GM19240 (cell line): ENCODE measurements around the gene RAB3C.
"Not testable (repeated sequence)": the region's sequence is repeated elsewhere in the genome, so short reads cannot be mapped to it uniquely, and the experiment has no call there.

ENCODE experiments used
- DNase-seq: peaks from one replicate; pipeline ENCODE4 v3.0.0; 2011; ENCODE audit warnings: low spot score; ENCODE audit not compliant: insufficient read length

Gene RAB3C, protein sequence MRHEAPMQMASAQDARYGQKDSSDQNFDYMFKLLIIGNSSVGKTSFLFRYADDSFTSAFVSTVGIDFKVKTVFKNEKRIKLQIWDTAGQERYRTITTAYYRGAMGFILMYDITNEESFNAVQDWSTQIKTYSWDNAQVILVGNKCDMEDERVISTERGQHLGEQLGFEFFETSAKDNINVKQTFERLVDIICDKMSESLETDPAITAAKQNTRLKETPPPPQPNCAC

DNA sequence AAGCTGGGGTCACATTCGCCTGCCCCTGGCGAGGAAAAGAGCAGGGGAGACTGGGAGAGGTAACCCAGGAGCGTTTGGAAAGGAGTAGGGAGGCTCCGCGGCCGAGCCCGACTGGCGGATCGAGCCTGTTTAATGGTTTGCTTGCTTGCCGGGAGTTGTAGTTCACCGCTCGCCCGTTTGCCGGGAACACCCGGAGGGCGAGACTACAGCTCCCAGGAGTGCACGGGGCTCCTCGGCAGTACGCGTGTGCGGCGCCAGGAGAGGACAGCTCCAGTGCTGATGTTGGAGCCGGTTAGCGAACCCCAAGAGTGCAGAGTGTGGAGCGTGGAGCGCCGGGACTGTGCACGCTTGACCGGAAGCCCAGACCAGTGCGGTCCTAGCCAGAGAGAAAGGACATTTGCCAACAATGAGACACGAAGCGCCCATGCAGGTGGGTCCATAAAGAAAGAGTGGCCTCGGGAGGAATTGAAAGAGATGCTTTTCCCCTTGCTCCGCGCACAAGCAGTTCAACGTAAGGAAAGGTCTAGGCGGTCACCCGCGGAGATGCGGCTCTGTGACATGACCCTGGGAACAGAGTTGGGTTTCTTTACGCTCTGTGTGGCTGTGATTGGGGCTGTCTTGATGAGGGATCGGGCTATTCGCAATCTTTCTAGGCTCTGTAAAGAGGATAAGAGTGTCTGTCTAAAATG, at the start of gene RAB3C:
TSS of gene RAB3C (plus strand) at position 273 of the 689 bp plus-strand sequence. CDS start at position 407, 134 bp downstream.
- DNase-seq = peak; percentile 52

DNA sequence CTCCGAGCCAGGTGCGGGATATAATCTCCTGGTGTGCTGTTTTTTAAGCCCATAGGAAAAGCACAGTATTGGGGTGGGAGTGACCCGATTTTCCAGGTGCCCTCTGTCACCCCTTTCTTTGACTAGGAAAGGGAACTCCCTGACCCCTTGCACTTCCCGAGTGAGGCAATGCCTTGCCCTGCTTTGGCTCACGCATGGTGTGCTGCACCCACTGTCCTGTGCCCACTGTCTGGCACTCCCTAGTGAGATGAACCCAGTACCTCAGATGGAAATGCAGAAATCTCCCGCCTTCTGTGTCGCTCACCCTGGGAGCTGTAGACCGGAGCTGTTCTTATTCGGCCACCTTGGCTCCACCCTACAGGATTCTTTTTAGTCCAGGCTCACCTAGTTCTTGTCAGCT, 40.9 kb upstream of the RAB3C start:
- not testable (repeated sequence) for DNase-seq

DNA sequence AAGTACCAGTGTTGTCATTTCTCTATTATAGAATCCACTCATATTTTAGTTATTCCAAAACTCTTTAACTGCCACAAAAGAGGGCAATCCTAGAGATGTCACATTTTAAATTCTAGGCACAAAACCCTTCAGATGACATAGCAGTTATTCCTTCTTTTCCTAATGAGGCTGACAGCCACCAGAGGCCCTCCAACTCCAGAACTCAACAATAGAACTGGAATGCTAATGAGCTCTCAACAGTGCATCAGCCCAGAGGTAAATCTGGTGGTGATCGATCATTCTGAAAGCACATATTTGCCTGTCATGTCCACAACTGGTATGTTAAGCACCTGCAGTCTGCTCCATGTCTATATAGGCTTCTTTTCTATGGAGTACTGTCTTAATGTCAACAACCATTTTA, 40.2 kb upstream of the RAB3C start:
- no peak for DNase-seq

DNA sequence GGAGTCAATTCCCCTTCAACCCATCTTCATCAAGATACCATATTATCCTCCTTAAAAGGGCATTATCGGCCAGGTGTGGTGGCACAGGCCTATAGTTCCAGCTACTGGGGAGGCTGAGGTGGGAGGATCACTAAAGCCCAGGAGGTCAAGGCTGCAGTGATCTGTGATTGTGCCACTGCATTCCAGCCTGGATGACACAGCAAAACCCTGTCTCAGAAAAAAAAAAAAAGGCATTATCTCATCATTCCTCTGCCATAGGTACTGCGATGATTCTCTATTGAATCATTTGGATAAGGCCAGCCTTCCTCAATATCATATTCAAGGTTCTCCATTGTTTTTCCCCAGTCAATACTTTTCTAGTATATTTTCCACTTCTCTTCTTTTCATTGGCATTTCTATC, 39.2 kb upstream of the RAB3C start:
- no peak for DNase-seq

DNA sequence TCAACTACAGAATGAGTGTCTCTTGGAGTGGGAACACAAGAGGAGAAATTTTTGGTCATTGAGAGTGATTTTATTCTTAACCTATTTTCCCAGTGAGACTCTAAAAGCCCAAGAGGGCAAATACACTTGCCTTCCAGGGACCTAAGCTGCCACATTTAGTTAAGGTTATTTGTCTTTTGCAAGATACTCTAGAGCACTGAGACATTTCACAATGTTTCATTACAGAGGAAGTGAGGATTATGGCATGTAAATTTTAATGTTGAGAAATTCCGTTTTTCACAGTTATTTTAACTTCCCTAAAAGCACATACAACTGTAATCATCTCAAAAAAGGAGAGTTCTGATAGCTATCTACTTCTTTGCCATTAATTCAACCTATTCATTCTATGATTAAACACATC, 38.7 kb upstream of the RAB3C start:
- no peak for DNase-seq

DNA sequence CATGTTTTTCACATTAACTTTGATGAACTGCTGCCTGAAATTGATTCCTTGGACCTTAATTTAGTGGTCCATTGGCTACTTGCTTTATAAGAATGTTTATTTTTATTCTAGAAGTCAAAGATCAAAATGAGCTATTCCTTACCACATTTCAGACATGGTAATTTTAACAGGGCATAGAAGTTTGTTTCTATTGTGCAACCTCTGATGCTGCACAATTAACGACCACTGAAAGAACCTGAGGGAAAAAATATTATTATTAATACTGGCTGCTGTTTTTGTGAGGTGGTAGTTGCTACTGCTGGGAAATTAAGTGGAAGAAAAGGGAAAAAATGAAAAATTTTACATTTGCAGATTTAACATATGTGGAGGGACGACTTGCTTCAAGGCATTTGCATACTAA, 37.9 kb upstream of the RAB3C start:
- DNase-seq = no peak

DNA sequence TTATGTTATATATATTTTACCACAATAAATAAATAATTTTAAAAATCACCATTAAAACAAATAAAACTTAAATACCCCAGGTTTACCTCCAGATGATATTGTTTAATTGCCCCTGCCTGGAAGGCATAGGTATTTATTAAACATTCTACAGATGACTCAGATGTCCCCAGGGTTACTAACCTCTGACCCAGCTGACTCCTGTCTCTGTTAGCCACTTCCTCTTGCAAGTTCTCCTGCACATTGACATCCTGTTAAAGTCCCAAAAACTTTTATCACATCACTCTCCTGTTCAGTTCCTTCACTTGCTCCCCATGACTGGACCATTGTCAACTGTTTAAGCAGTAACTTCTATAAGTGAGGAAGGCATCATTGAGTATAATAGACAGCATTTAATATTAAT, 37.0 kb upstream of the RAB3C start:
- DNase-seq = no peak

DNA sequence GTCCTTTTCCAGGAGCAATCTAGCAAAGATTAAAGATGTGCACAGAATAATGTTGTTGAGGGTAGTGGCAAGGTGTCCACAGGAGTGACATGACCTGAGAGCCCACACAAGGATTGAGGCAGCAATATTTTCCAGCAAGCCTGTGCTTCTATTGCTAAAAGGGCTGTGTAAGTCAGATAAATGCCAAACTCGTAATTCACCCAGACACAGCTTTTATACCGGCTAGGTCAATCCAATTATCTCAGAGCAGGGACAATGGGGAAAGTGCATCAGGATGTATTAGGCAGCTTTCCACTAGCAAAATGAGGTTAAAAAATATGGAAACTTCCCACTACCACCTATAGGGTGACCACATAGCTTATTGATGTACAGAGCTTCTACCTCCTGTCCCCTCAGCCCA, 34.8 kb upstream of the RAB3C start:
- DNase-seq = no peak

DNA sequence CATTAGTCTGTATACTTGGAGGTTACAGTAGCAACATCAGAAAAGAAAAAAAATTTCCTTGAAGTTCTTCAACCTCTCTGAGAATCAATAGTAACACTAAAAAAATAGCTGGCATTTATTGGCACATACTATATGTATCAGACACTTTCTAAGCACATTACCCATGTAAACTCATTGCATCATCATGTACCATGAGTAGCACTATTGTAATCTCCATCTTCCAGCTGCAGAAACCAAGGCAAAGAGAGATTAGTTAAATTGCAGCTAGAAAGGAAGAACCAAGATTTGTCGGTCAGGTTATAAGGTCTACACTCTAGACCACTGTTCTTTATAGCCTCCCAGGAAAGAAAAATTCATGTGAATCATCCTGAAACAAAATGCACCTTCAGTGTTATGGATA, 31.4 kb upstream of the RAB3C start:
- no peak for DNase-seq

DNA sequence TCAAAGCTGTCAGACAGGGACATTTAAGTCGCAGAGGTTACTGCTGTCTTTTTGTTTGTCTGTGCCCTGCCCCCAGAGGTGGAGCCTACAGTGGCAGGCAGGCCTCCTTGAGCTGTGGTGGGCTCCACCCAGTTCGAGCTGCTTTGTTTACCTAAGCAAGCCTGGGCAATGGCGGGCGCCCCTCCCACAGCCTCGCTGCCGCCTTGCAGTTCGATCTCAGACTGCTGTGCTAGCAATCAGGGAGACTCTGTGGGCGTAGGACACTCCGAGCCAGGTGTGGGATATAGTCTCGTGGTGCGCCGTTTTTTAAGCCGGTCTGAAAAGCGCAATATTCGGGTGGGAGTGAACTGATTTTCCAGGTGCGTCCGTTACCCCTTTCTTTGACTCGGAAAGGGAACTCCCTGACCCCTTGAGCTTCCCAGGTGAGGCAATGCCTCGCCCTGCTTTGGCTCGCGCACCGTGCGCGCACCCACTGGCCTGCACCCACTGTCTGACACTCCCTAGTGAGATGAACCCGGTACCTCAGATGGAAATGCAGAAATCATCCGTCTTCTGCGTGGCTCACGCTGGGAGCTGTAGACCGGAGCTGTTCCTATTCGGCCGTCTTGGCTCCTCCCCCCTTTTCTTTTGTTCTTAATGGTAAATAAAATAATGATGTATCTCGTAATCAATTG, 25.1 kb upstream of the RAB3C start:
- not testable (repeated sequence) for DNase-seq

DNA sequence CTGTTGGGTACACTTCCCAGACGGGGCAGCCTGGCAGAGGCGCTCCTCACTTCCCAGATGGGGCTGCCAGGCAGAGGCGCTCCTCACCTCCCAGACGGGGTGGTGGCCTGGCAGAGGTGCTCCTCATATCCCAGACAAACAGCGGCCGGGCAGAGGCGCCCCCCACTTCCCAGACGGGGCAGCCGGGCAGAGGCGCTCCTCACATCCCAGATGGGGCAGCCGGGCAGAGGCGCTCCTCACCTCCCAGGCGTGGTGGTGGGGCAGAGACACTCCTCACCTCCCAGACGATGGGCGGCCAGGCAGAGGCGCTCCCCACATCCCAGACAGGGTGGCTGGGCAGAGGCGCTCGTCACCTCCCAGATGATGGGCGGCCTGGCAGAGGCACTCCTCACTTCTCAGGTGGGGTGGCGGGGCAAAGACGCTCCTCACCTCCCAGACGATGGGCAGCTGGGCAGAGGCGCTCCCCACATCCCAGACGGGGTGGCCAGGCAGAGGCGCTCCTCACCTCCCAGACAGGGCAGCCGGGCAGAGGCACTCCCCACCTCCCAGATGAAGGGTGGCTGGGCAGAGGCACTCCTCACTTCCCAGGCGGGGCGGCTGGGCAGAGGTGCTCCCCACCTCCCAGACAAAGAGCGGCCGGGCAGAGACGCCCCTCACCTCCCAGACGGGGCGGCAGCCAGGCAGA, 19.7 kb upstream of the RAB3C start:
- DNase-seq = not testable (repeated sequence)

DNA sequence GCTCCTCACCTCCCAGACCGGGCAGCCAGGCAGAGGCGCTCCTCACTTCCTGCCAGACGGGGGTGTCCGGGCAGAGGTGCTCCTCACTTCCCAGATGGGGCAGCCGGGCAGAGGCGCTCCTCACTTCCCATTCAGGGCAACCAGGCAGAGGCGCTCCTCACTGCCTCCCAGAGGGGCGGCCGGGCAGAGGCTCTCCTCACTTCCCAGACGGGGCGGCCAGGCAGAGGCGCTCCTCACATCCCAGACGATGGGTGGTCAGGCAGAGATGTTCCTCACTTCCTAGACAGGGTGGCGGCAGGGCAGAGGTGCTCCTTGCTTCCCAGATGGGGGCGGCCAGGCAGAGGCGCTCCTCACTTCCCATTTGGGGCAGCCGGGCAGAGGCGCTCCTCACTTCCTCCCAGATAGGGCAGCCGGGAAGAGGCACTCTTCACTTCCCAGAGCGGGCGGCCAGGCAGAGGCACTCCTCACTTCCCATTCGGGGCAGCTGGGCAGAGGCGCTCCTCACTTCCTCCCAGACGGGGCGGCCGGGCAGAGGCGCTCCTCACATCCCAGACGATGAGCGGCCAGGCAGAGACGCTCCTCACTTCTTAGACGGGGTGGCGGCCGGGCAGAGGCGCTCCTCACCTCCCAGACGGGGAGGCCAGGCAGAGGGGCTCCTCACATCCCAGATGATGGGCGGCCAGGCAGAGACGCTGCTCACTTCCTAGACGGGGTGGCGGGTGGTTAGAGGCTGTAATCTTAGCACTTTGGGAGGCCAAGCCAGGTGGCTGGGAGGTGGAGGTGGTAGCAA, 18.6 kb upstream of the RAB3C start:
- DNase-seq = not testable (repeated sequence)

DNA sequence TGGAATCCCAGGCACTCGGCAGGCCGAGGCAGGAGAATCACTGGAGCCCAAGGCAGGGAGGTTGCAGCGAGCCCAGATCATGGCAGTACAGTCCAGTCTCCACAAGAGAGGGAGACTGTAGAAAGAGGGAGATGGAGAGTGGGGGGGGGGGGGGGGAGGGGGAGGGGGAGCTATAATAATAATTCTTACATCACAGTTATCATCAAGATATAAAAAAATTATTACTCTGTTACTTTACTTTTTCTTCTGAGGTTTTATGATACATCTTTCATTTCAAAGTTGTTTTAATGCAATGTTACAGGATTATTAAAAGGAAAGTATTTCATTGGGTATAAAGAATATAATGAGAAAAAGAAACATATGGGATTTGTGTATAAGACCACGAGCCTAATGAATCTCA, 17.8 kb upstream of the RAB3C start:
- no peak for DNase-seq

DNA sequence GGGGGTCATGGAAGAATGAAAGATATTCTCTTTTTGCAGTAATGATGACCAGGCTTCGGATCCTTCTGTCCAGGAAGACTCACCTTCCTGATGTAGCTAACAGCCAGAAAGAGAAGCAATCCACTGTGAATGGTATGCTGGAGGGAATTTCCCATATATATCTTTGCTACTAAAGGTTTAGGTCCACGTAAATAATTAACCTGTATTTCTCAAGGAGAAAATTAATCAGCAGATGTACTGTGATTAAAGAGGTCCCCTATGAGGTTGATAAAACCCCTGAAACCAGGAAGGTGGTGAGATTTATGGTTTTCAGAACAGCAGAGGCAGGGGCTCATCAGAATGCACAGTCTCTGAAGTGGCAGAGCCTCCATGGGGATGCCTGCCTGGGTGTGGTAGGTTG, 11.4 kb upstream of the RAB3C start:
- no peak for DNase-seq

DNA sequence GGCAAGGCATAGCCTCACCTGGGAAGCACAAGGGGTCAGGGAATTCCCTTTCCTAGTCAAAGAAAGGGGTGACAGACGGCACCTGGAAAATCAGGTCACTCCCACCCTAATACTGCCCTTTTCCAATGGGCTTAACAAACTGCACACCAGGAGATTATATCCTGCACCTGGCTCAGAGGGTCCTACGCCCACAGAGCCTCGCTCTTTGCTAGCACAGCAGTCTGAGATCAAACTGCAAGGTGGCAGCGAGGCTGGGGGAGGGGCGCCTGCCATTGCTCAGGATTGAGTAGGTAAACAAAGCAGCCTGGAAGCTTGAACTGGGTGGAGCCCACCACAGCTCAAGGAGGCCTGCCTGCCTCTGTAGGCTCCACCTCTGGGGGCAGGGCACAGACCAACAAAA, 9.9 kb upstream of the RAB3C start:
- DNase-seq = not testable (repeated sequence)

DNA sequence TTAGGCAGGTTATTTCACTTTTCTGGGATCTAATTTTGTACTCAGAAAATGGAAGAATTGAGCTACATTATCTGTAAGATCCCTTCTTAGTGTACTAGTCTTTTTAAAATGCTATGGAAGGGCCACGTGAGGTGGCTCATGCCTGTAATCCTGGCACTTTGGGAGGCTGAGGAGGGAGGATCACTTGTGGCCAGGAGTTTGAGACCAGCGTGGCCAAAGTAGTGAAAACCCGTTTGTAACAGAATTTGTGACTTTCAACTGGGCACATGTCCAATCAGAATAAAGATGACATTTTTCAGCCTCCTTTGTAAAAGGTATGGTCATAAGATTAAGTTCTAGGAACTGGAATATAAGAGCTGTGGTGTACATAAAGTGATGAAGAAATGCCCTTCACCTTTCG, 3.1 kb upstream of the RAB3C start:
- DNase-seq = no peak

DNA sequence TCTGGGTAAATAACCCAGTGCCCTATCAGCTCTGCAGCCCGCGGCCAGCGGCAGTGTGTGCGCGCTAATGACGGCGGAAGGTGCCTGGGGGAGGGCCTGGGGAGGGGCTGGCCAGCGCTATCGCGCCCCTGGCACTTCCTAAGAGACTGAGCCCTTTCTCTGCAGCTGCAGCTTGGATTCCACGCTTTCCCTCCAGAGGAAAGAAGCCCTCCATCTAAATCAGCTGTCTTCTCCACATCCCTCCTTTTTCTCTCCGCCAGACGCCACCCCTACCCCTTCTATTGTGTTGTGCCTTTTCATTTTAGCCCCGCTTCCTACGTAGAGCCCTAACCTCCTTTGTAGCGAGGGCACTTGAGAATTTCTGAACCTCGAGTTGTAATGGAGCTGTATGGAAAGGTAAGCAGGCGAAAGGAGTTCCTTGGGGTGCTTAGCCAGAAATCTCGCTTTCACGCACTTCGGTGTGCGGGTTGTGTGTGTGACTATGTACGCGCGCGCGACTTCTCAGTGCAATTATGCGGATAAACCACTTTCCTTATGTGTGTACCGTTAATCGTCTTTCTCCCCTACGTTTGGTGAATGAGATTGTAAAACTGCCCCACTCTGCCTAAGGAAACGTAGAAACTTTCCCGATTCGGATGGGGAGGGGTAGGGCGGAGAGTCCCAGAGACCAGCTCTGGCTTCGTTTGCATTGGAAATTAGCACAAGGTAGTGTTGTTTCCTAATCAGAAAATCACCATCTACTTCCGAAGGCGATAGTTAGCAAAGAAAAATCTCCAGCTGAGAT, 664 bp upstream of the RAB3C start:
- no peak for DNase-seq

DNA sequence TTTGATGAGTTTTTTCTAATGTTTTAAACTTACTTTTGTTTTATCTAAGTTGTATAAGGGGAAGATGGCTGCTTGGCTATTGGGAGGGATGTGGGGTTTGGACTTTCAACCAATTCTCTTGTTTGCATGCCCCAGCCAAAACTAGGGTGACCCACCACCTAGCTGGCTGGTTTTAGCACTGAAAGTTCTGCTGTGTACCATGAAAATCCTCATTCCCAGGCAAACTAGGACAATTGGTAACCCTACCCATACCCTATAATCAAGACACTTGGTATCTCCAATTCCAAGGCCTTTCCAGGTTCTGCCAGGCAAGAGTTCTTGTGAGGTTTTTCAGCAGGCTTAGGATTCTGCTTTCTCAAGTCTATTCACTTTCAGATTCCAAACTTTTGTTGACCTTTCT, 13.1 kb downstream of the RAB3C start:
- DNase-seq = no peak

DNA sequence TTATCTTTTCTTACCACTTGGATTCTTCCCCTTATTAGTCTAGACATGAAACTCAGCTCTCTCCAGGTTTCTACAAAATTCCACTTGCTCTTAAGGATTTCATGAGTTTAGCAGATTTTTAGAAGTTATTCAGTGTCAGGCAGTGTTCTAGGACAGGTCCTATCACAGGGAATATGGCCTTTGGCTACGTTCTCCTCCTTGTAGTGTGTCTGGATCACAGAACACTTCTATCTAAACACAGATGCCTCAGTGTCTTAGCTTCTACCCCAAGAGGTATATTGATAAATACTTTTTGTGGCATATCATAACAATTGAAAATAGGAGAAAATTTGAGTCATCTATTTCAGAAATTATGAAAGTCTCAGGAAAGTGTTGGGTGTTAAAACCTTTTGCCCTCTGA, 15.6 kb downstream of the RAB3C start:
- no peak for DNase-seq

DNA sequence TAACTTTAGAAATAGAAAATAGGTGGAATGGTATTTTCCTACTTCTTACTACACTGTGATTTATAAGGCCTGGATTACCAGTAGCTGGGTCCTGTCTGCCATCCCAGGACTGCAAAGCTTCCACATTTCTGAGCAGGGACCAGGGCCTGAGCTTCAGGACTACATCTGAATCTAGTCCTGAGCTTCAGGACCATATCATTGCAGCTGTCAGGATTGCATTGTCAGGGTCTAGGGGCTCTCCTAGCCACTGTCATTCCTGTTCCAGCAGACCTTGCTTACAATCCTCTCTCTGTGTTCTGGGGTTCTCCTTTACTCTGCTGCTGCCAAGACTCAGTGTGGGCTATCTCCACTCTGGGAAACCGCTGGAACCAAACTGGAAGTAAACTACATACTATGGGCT, 16.3 kb downstream of the RAB3C start:
- no peak for DNase-seq

DNA sequence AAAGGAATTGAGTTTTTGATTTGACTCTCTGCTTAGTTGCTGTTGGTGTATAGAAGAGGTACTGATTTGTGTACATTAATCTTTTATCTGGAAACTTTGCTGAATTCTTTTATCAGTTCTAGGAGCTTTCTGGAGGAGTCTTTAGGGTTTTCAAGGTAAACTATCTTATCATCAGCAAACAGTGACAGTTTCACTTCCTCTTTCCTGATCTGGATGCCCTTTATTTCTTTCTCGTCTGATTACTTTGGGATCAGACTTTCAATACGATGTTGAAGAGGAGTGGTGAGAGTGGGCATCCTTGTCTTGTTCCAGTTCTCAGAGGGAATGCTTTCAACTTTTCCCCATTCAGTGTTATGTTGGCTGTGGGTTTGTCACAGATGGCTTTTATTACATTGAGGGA, 17.7 kb downstream of the RAB3C start:
- DNase-seq = not testable (repeated sequence)
